NB4 (cell line): ENCODE measurements around the gene RPP40.

Experiments
- POLR2A ChIP-seq: IDR thresholded peaks from 2 replicates; pipeline ENCODE4 v1.6.1; 2011; ENCODE audit warnings: mild to moderate bottlenecking; ENCODE audit not compliant: insufficient read length; ENCODE audit errors: extremely low read depth
- TF ChIP-seq, protein P1 (sequence below): IDR thresholded peaks from one replicate; pipeline ENCODE4 v1.5.1; 2012; ENCODE audit warnings: low read depth, low read length

DNA sequence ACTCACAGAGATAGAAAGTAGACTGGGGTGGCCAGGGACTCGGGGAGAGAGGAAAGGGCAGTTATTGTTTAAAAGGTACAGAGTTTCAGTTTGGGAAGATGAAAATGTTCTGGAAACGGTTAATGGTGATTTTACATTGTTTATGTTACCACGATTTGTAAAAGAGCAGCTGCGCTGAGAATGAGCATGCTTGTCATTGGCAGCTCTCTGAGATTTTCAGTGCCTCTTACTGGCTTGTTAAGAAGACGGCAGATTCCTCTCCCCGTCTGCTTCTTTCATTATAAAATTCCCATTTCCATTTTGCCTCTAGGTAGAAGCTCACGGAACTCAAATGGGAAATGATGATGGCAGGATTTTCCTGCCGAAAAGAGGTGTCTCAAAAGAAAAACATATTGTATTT is 41.6 kb upstream of the RPP40 start:
- TF ChIP-seq, protein P1, sequence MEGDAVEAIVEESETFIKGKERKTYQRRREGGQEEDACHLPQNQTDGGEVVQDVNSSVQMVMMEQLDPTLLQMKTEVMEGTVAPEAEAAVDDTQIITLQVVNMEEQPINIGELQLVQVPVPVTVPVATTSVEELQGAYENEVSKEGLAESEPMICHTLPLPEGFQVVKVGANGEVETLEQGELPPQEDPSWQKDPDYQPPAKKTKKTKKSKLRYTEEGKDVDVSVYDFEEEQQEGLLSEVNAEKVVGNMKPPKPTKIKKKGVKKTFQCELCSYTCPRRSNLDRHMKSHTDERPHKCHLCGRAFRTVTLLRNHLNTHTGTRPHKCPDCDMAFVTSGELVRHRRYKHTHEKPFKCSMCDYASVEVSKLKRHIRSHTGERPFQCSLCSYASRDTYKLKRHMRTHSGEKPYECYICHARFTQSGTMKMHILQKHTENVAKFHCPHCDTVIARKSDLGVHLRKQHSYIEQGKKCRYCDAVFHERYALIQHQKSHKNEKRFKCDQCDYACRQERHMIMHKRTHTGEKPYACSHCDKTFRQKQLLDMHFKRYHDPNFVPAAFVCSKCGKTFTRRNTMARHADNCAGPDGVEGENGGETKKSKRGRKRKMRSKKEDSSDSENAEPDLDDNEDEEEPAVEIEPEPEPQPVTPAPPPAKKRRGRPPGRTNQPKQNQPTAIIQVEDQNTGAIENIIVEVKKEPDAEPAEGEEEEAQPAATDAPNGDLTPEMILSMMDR, result no peak
- no peak for TF ChIP-seq POLR2A
